ENCODE data around the gene EFHB.

- TF ChIP-seq CTCF (IDR thresholded peaks at IDR 0.05; ENCODE audit: borderline replicate concordance, extremely low read depth, low read length, poor library complexity, severe bottlenecking): no peak
- no peak for TF ChIP-seq EZH2 (IDR thresholded peaks at IDR 0.05; ENCODE audit: borderline replicate concordance, low read depth, low read length, severe bottlenecking)
Measured at GRCh38 chr3:19899264-19899663, 34.8 kb downstream of the EFHB start.
